Neural cell (in vitro differentiated cells): Measurements from ENCODE around the gene TRIM24. TPM values are rescaled to one million over a fixed set of nuclear protein-coding genes. Genes with fewer than 3 reads are reported as not detected.

Source experiments
- H2AFZ ChIP-seq: fragments of 200-600, 300-800 bp; sonication (generic), shearing (Covaris generic); 2 replicates; pipeline ENCODE4 v1.6.0; 2014; ENCODE audit warnings: low read depth, mild to moderate bottlenecking, antibody characterized with exemption, low read length, moderate library complexity
- H3F3A ChIP-seq: fragments of 200-600 bp; shearing (Covaris generic); 2 replicates; pipeline ENCODE4 v1.6.1; 2016; ENCODE audit warnings: mild to moderate bottlenecking, moderate library complexity, mixed read lengths, antibody characterized with exemption, low read length; ENCODE audit not compliant: insufficient read depth, poor library complexity, severe bottlenecking
- H3K27ac ChIP-seq: fragments of 200-600, 300-800 bp; sonication (generic), shearing (Covaris generic); 2 replicates; pipeline ENCODE4 v1.5.1; 2014; ENCODE audit warnings: mild to moderate bottlenecking, low read length, moderate library complexity
- H3K27me3 ChIP-seq: fragments of 300-800, 200-600 bp; sonication (generic), shearing (Covaris generic); 2 replicates; pipeline ENCODE4 v1.6.0; 2014; ENCODE audit warnings: mild to moderate bottlenecking, low read depth, low read length, moderate library complexity; ENCODE audit not compliant: insufficient read depth
- H3K36me3 ChIP-seq: fragments of 300-800, 200-600 bp; sonication (generic), shearing (Covaris generic); 2 replicates; pipeline ENCODE4 v1.5.1; 2014; ENCODE audit warnings: mild to moderate bottlenecking, antibody characterized with exemption, low read length, moderate library complexity; ENCODE audit not compliant: insufficient read depth
- H3K4me2 ChIP-seq: fragments of 300-800, 200-600 bp; sonication (generic), shearing (Covaris generic); 2 replicates; pipeline ENCODE4 v1.6.0; 2014; ENCODE audit warnings: mild to moderate bottlenecking, low read length
- H3K4me3 ChIP-seq: fragments of 300-800, 200-600 bp; sonication (generic), shearing (Covaris generic); 2 replicates; pipeline ENCODE4 v1.5.1; 2014; ENCODE audit warnings: mild to moderate bottlenecking, low read length, moderate library complexity
- H3K79me2 ChIP-seq: fragments of 200-600 bp; shearing (Covaris generic); replicated peaks from 2 replicates; pipeline ENCODE4 v1.6.0; 2014; ENCODE audit warnings: mild to moderate bottlenecking, low read length, moderate library complexity; ENCODE audit not compliant: insufficient read depth
- H3K9ac ChIP-seq: fragments of 300-800, 200-600 bp; sonication (generic), shearing (Covaris generic); 2 replicates; pipeline ENCODE4 v1.6.1; 2016; ENCODE audit warnings: mild to moderate bottlenecking, low read length, mixed read lengths
- H3K9me2 ChIP-seq: fragments of 200-600 bp; shearing (Covaris generic); 2 replicates; pipeline ENCODE4 v1.6.1; 2016; ENCODE audit warnings: mild to moderate bottlenecking, low read length, mixed read lengths; ENCODE audit not compliant: insufficient read depth
- H3K9me3 ChIP-seq: fragments of 200-600, 300-800 bp; sonication (generic), shearing (Covaris generic); 2 replicates; pipeline ENCODE4 v1.6.1; 2016; ENCODE audit warnings: mild to moderate bottlenecking, mixed run types, low read length, moderate library complexity, mixed read lengths
- H4K20me1 ChIP-seq: fragments of 200-600 bp; shearing (Covaris generic); 2 replicates; pipeline ENCODE4 v1.6.1; 2016; ENCODE audit warnings: mild to moderate bottlenecking, mixed run types; ENCODE audit not compliant: insufficient read depth
- CTCF ChIP-seq: fragments of 450-650 bp; IDR thresholded peaks from 2 replicates; pipeline ENCODE4 v1.5.1; 2014; ENCODE audit warnings: antibody characterized with exemption, mild to moderate bottlenecking, moderate library complexity; ENCODE audit not compliant: poor library complexity, severe bottlenecking
- EP300 ChIP-seq: fragments of 450-650 bp; conservative IDR thresholded peaks from 2 replicates; pipeline ENCODE4 v1.6.1; 2014; ENCODE audit warnings: antibody characterized with exemption, mild to moderate bottlenecking, moderate library complexity; ENCODE audit not compliant: poor library complexity, severe bottlenecking
- EZH2 ChIP-seq: fragments of 200-600, 300-800 bp; shearing (Covaris generic), sonication (generic); IDR thresholded peaks from 2 replicates; pipeline ENCODE4 v1.6.1; 2014; ENCODE audit warnings: antibody characterized with exemption, low read length, borderline replicate concordance, mild to moderate bottlenecking; ENCODE audit not compliant: insufficient read depth, poor library complexity, severe bottlenecking
- MXI1 ChIP-seq: fragments of 450-650 bp; conservative IDR thresholded peaks from 2 replicates; pipeline ENCODE4 v1.6.1; 2014; ENCODE audit warnings: antibody characterized with exemption, mild to moderate bottlenecking; ENCODE audit not compliant: poor library complexity, severe bottlenecking
- POLR2AphosphoS5 ChIP-seq: IDR thresholded peaks from 2 replicates; pipeline ENCODE4 v1.6.1; 2012
- RAD21 ChIP-seq: fragments of 450-650 bp; conservative IDR thresholded peaks from 2 replicates; pipeline ENCODE4 v1.6.1; 2014; ENCODE audit warnings: antibody characterized with exemption, mild to moderate bottlenecking, moderate library complexity
- REST ChIP-seq: IDR thresholded peaks from 2 replicates; pipeline ENCODE4 v1.6.1; 2012; ENCODE audit warnings: borderline replicate concordance
- SMC3 ChIP-seq: fragments of 450-650 bp; conservative IDR thresholded peaks from 2 replicates; pipeline ENCODE4 v1.6.1; 2014; ENCODE audit warnings: antibody characterized with exemption, mild to moderate bottlenecking, moderate library complexity; ENCODE audit not compliant: poor library complexity
- TAF1 ChIP-seq: IDR thresholded peaks from 2 replicates; pipeline ENCODE4 v1.6.1; 2012; ENCODE audit warnings: low read depth
- polyA plus RNA-seq: library from polyadenylated mRNA; depleted of rRNA; stranded (reverse); fragments of >200 nt; gene quantifications from 2 replicates; pipeline ENCODE4 v1.2.3, GENCODE V29; 2014

Gene TRIM24
- polyA plus RNA-seq, 1 donor from 2014 or later, result 47.1 TPM

GRCh38 chr7:138538518-138538917 lies 78.5 kb downstream of the TRIM24 start:
- Histone ChIP-seq H3K36me3 (peaks cover 18% of the 10 kb centered on the region), H3K4me2 (no peak overlapping the region)

GRCh38 chr7:138538997-138539644 lies 79.1 kb downstream of the TRIM24 start:
- Histone ChIP-seq H3K27ac (no peak overlapping the region), H3K27me3 (no peaks in the 10 kb centered on the region), H3K4me2 (no peak overlapping the region), H3K9me3 (no peaks in the 10 kb centered on the region), H3K9ac (no peak overlapping the region), H3F3A (no peaks in the 10 kb centered on the region), H4K20me1 (no peaks in the 10 kb centered on the region), H2AFZ (no peak overlapping the region), H3K4me3 (no peak overlapping the region), H3K79me2 (peaks cover 11% of the 10 kb centered on the region), H3K36me3 (peaks cover 18% of the 10 kb centered on the region), H3K9me2 (no peaks in the 10 kb centered on the region)
- TF ChIP-seq REST (no peak), MXI1 (no peak), TAF1 (no peak), EP300 (no peak), SMC3 (no peak), POLR2AphosphoS5 (no peak), EZH2 (no peak)

More at GRCh38 chr7:138538518-138538917, 78.5 kb downstream of the TRIM24 start:
- TF ChIP-seq RAD21, result no peak
- Histone ChIP-seq H3K4me3 (no peak overlapping the region), H3K27ac (no peak overlapping the region), H2AFZ (no peak overlapping the region), H3K27me3 (no peaks in the 10 kb centered on the region), H3K79me2 (peaks cover 10% of the 10 kb centered on the region), H3K9me2 (no peaks in the 10 kb centered on the region), H3K9ac (no peak overlapping the region), H3F3A (no peaks in the 10 kb centered on the region), H4K20me1 (no peaks in the 10 kb centered on the region), H3K9me3 (no peaks in the 10 kb centered on the region)

- Histone ChIP-seq H3K9ac (no peak overlapping the region), H3K4me2 (no peak overlapping the region), H3F3A (no peaks in the 10 kb centered on the region), H3K9me2 (no peaks in the 10 kb centered on the region), H3K27me3 (no peaks in the 10 kb centered on the region), H2AFZ (no peak overlapping the region), H4K20me1 (no peaks in the 10 kb centered on the region), H3K79me2 (peaks cover 20% of the 10 kb centered on the region), H3K4me3 (no peak overlapping the region), H3K27ac (no peak overlapping the region), H3K36me3 (peaks cover 30% of the 10 kb centered on the region), H3K9me3 (no peaks in the 10 kb centered on the region)
- TF ChIP-seq EZH2 (no peak), TAF1 (no peak), EP300 (no peak), REST (no peak), SMC3 (no peak), RAD21 (no peak), CTCF (no peak), POLR2AphosphoS5 (no peak), MXI1 (no peak)
Observed at GRCh38 chr7:138542183-138542582, 82.1 kb downstream of the TRIM24 start.
